ENCODE results near the gene REV3L.
A peak's percentile ranks its signal among the peaks of the same experiment; 100 is the strongest.

The REV3L gene

DNA sequence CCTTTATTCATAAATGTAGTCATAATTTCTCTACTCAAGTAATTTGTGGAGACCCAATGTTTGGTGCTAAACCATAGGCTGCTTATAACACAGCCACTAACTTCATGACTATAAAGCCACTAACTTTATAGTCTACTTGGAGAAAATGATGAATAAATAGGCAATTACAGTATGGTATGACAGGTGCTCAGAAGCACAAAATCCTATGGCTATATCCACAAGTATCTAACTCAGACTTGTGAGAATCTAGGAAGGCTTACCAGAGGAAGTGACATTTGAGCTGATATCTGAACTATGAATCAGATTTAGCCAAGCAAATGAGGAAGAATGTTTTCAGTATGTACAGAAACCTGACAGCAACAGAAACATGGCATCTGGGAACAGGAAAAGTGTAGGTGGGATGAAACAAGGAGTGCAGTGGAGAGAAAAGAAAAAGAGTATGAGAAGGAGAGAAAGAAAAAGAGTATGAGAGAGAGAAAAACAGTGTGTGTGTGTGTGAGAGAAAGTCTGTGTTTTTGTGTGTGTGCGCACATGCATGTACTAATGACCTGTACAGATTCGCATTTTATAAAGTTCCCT, 59.9 kb downstream of the REV3L start:
- DNase-seq: peak; percentile 50

- DNase-seq: no peak
Observed at GRCh38 chr6:111418971-111419693, 63.9 kb downstream of the REV3L start.

- DNase-seq: no peak
Observed at GRCh38 chr6:111417946-111418345, 65.1 kb downstream of the REV3L start.

GRCh38 chr6:111417181-111417585, 65.8 kb downstream of the REV3L start:
- DNase-seq: peak; percentile 57

- DNase-seq: no peak
Observed at GRCh38 chr6:111416529-111416928, 66.5 kb downstream of the REV3L start.

DNA sequence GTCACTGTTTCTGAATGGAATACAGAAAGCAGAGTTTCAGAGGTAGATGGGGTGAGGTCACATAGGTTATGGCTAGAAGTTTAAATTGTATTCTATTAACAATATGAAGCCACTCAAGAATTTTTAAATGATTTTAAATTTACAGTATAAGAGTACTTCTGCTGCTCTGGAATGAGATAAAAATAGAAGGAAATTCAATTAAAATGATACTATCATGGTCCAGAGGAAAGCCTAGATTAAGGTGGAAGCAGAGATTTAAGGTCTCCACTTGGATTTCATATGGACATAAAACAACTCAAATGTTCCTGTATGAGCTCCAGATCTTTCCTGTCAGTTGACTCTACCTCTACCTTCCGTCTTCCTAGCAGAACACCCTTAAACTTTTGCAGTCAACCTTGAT, 68.6 kb downstream of the REV3L start:
- DNase-seq: no peak

GRCh38 chr6:111411978-111412566, 70.9 kb downstream of the REV3L start:
- DNase-seq: no peak

DNA sequence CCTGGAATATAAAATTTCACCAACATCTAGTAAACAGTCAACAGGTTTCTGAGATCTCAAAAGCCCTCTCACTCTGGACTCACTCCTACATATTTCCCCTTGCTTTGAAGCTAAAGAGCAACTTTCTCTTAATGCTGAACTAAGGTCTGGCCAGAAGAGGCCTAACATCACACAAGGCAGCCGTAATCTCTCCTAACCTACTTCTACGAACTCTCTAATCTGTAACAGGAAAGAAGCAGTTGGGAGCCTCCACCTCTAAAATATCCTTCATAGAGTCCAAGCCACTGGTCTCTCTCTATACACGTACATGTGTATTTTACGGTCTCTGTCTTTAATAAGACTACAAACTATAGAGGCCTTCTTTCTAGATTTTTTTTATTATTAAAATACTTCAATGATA, 72.0 kb downstream of the REV3L start:
- DNase-seq: no peak

- DNase-seq: no peak
Observed at GRCh38 chr6:111410371-111410770, 72.6 kb downstream of the REV3L start.

DNA sequence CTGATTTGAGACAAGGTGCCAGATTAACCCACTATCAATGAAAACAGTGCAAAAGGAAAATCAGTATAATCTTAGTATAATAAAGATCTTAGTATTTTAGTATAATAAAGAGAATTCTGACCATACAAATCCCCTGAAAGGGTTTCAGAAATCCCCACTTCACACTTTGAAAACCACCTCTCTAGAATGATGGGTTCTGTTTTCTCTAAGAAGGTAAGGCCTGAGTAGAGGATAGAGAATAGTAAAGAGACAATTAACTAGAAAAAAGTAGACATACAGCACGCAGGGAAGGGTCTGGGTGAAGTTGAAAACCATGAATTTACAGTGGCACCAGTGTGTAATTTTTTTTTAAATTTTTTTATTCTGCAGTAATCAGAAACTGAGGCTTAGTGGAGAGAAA, 73.6 kb downstream of the REV3L start:
- no peak for DNase-seq

DNA sequence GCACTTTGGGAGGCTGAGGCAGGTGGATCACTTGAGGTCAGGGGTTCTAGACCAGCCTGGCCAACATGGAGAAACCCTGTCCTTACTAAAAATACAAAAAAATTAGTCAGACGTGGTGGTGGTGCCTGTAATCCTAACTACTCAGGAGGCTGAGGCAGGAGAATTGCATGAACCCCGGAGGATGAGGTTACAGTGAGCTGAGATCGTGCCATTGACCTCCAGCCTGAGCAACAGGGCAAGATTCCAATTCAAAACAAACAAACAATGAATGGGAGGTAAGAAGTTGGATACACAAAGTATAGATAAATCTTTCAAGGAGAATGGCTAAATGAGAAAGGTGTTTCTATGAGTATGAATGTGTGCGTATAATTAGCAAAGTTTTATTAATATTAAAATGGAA, 75.3 kb downstream of the REV3L start:
- no peak for DNase-seq

DNA sequence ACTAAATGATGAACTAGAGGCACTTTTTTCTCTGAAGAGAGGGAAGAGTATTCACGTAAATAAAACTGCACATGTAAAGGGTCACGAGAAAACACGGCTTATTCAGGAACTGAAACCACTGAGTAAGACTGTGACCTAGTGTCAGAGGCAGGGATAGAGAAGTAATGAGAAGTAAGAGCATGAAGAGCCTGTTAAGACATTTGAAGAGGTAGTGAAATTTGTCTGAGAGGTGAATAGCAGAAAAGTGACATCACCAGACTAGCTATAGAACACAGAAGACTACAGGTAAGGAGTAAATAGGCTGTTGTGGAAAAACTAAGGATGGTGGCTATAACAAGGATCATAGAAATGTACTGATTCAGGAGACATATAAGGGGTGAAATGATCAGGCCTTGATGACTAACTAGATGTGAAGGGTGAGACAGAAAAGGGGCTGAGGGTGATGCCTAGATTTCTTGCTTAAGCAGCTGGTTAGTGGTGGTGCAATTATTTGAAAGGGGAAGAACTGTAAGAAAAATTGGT, 76.8 kb downstream of the REV3L start:
- DNase-seq: no peak

DNA sequence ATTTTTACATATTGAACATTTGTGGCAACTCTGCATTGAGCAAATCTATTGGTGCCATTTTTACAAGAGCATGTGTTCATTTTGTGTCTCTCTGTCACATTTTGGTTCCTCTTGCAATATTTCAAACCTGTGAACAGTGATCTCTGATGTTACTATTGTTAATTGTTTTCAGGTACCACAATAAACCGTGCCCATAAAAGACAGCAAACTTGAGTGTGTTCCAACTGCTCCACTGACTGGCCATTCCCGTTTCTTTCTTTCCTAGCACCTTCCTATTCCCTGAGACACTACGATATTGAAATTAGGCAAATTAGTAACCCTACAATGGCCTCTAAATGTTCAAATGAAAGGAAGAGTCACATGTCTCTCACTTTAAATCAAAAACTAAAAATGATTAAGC, 79.6 kb downstream of the REV3L start:
- no peak for DNase-seq

- no peak for DNase-seq
Observed at GRCh38 chr6:111399626-111400025, 83.4 kb downstream of the REV3L start.

- no peak for DNase-seq
Observed at GRCh38 chr6:111388681-111389080, 94.3 kb downstream of the REV3L start.

- no peak for DNase-seq
Observed at GRCh38 chr6:111382476-111383294, 100.3 kb downstream of the REV3L start.

- no peak for DNase-seq
Observed at GRCh38 chr6:111381728-111382127, 101.3 kb downstream of the REV3L start.

DNA sequence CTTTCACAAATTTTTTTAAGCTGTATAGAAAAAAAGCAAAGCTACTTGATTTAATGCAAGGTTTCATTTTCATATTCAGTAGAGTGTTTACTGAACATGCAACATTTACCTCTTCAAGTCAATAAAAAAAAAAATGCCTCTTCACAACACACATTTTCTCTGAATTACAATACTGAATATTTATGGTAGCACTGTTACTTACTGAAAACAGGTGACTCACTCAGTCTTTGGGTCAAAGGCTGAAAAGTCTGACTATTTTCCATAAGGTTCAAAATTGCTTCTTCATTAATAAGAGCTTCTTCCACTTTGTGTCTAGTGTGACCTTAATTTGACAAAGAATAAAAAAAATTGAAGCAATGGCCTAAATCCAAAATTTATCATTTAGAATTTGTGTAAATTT, 101.9 kb downstream of the REV3L start:
- DNase-seq: no peak

GRCh38 chr6:111379831-111380230, 103.2 kb downstream of the REV3L start:
- DNase-seq: no peak

DNA sequence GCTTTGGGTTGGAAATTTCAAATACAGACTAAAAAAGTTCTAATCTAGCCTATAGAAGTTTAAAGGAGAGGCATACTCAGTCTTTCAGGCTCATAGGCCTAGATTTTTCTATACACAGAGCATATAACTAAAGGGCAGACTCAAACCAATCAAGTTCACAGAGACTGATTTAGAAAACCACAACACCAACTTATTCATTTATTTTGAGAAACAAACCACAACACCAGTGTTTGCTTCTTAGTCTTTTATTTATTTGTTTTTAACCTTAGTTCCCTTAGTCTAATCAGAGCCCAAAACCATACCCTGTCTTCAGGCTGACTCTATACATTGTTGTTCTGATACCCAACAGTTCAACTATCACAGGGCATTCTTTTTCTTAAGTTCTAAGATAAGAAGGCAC, 103.7 kb downstream of the REV3L start:
- no peak for DNase-seq

DNA sequence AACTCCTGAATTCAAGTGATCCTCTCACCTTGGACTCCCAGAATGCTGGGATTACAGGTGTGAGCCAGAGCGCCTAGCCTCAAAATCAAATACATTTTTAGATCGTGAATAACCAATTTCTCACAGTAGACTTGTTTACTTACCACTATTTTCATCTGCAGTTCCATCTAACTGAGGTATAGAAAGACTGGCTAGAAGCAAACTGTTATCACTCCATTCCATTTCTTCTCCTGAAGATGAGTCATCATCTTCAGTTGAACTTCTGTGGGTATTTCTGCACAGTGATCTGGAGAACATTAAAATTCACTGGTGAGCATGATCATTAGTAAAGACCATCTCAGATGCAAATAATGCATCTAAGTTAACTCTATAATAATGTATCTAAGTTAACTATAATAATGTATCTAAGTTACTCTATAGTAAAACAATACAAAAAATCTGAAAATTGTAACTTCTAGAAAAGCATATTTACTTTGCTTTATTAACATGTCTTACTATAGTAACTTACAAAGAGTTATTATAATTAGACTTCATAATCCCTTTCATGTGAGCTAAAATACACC, 105.4 kb downstream of the REV3L start:
- DNase-seq: no peak

- no peak for DNase-seq
Observed at GRCh38 chr6:111367393-111368088, 115.5 kb downstream of the REV3L start.
